Neural cell (in vitro differentiated cells): ENCODE results near the gene CAPN5. TPM values are rescaled to one million over a fixed set of nuclear protein-coding genes. Genes with fewer than 3 reads are reported as not detected.

Source experiments
- H2AFZ ChIP-seq: fragments of 200-600, 300-800 bp; sonication (generic), shearing (Covaris generic); 2 replicates; pipeline ENCODE4 v1.6.0; 2014; ENCODE audit warnings: low read depth, mild to moderate bottlenecking, antibody characterized with exemption, low read length, moderate library complexity
- H3F3A ChIP-seq: fragments of 200-600 bp; shearing (Covaris generic); 2 replicates; pipeline ENCODE4 v1.6.1; 2016; ENCODE audit warnings: mild to moderate bottlenecking, moderate library complexity, mixed read lengths, antibody characterized with exemption, low read length; ENCODE audit not compliant: insufficient read depth, poor library complexity, severe bottlenecking
- H3K27ac ChIP-seq: fragments of 200-600, 300-800 bp; sonication (generic), shearing (Covaris generic); 2 replicates; pipeline ENCODE4 v1.5.1; 2014; ENCODE audit warnings: mild to moderate bottlenecking, low read length, moderate library complexity
- H3K27me3 ChIP-seq: fragments of 300-800, 200-600 bp; sonication (generic), shearing (Covaris generic); 2 replicates; pipeline ENCODE4 v1.6.0; 2014; ENCODE audit warnings: mild to moderate bottlenecking, low read depth, low read length, moderate library complexity; ENCODE audit not compliant: insufficient read depth
- H3K36me3 ChIP-seq: fragments of 300-800, 200-600 bp; sonication (generic), shearing (Covaris generic); 2 replicates; pipeline ENCODE4 v1.5.1; 2014; ENCODE audit warnings: mild to moderate bottlenecking, antibody characterized with exemption, low read length, moderate library complexity; ENCODE audit not compliant: insufficient read depth
- H3K4me2 ChIP-seq: fragments of 300-800, 200-600 bp; sonication (generic), shearing (Covaris generic); 2 replicates; pipeline ENCODE4 v1.6.0; 2014; ENCODE audit warnings: mild to moderate bottlenecking, low read length
- H3K4me3 ChIP-seq: fragments of 300-800, 200-600 bp; sonication (generic), shearing (Covaris generic); 2 replicates; pipeline ENCODE4 v1.5.1; 2014; ENCODE audit warnings: mild to moderate bottlenecking, low read length, moderate library complexity
- H3K79me2 ChIP-seq: fragments of 200-600 bp; shearing (Covaris generic); replicated peaks from 2 replicates; pipeline ENCODE4 v1.6.0; 2014; ENCODE audit warnings: mild to moderate bottlenecking, low read length, moderate library complexity; ENCODE audit not compliant: insufficient read depth
- H3K9ac ChIP-seq: fragments of 300-800, 200-600 bp; sonication (generic), shearing (Covaris generic); 2 replicates; pipeline ENCODE4 v1.6.1; 2016; ENCODE audit warnings: mild to moderate bottlenecking, low read length, mixed read lengths
- H3K9me2 ChIP-seq: fragments of 200-600 bp; shearing (Covaris generic); 2 replicates; pipeline ENCODE4 v1.6.1; 2016; ENCODE audit warnings: mild to moderate bottlenecking, low read length, mixed read lengths; ENCODE audit not compliant: insufficient read depth
- H3K9me3 ChIP-seq: fragments of 200-600, 300-800 bp; sonication (generic), shearing (Covaris generic); 2 replicates; pipeline ENCODE4 v1.6.1; 2016; ENCODE audit warnings: mild to moderate bottlenecking, mixed run types, low read length, moderate library complexity, mixed read lengths
- H4K20me1 ChIP-seq: fragments of 200-600 bp; shearing (Covaris generic); 2 replicates; pipeline ENCODE4 v1.6.1; 2016; ENCODE audit warnings: mild to moderate bottlenecking, mixed run types; ENCODE audit not compliant: insufficient read depth
- CTCF ChIP-seq: fragments of 450-650 bp; IDR thresholded peaks from 2 replicates; pipeline ENCODE4 v1.5.1; 2014; ENCODE audit warnings: antibody characterized with exemption, mild to moderate bottlenecking, moderate library complexity; ENCODE audit not compliant: poor library complexity, severe bottlenecking
- EP300 ChIP-seq: fragments of 450-650 bp; conservative IDR thresholded peaks from 2 replicates; pipeline ENCODE4 v1.6.1; 2014; ENCODE audit warnings: antibody characterized with exemption, mild to moderate bottlenecking, moderate library complexity; ENCODE audit not compliant: poor library complexity, severe bottlenecking
- EZH2 ChIP-seq: fragments of 200-600, 300-800 bp; shearing (Covaris generic), sonication (generic); IDR thresholded peaks from 2 replicates; pipeline ENCODE4 v1.6.1; 2014; ENCODE audit warnings: antibody characterized with exemption, low read length, borderline replicate concordance, mild to moderate bottlenecking; ENCODE audit not compliant: insufficient read depth, poor library complexity, severe bottlenecking
- MXI1 ChIP-seq: fragments of 450-650 bp; conservative IDR thresholded peaks from 2 replicates; pipeline ENCODE4 v1.6.1; 2014; ENCODE audit warnings: antibody characterized with exemption, mild to moderate bottlenecking; ENCODE audit not compliant: poor library complexity, severe bottlenecking
- POLR2AphosphoS5 ChIP-seq: IDR thresholded peaks from 2 replicates; pipeline ENCODE4 v1.6.1; 2012
- RAD21 ChIP-seq: fragments of 450-650 bp; conservative IDR thresholded peaks from 2 replicates; pipeline ENCODE4 v1.6.1; 2014; ENCODE audit warnings: antibody characterized with exemption, mild to moderate bottlenecking, moderate library complexity
- REST ChIP-seq: IDR thresholded peaks from 2 replicates; pipeline ENCODE4 v1.6.1; 2012; ENCODE audit warnings: borderline replicate concordance
- SMC3 ChIP-seq: fragments of 450-650 bp; conservative IDR thresholded peaks from 2 replicates; pipeline ENCODE4 v1.6.1; 2014; ENCODE audit warnings: antibody characterized with exemption, mild to moderate bottlenecking, moderate library complexity; ENCODE audit not compliant: poor library complexity
- TAF1 ChIP-seq: IDR thresholded peaks from 2 replicates; pipeline ENCODE4 v1.6.1; 2012; ENCODE audit warnings: low read depth
- polyA plus RNA-seq: library from polyadenylated mRNA; depleted of rRNA; stranded (reverse); fragments of >200 nt; gene quantifications from 2 replicates; pipeline ENCODE4 v1.2.3, GENCODE V29; 2014

Gene CAPN5
- polyA plus RNA-seq, 1 donor from 2014 or later: 20.5 TPM

DNA sequence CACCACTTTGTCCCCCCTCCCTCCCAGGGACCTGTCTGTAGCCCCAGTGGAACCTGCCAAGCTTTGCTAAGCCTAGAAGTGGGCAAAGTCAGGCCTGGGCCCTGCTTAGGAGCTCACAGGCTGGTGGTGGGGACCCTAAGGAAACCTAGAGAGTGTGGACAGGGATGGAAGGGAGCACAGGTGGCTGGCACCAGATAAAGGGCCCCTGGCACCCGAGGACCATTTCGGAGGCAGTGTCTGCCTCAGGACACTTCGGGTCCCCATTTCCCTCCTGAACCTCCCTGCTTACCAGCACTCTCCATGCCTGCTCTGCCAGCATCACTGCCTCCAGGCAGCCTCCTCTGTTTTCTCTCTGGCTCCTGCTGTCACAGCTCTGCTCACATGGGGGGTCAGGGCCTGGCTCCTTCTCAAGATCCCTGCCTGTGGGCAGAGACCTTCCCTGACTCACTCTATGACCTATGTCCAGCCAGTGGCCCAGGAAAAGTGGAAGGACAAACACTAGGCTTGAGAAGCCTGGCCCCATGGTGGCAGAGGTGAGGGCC lies 22.3 kb downstream of the CAPN5 start:
- TF ChIP-seq CTCF: no peak
- TF ChIP-seq SMC3: no peak
- TF ChIP-seq MXI1: no peak
- TF ChIP-seq POLR2AphosphoS5: no peak
- TF ChIP-seq TAF1: no peak
- no peak for TF ChIP-seq EP300
- no peak for TF ChIP-seq RAD21
- TF ChIP-seq REST: no peak
- no peak for TF ChIP-seq EZH2
- no peaks in the 10 kb centered on the region for H4K20me1 ChIP-seq
- H3K9me2 ChIP-seq: no peaks in the 10 kb centered on the region
- H3K36me3 ChIP-seq: no peaks in the 10 kb centered on the region
- H3K27ac ChIP-seq: no peak overlapping the region
- no peak overlapping the region for H3K4me3 ChIP-seq
- no peak overlapping the region for H3K9ac ChIP-seq
- no peaks in the 10 kb centered on the region for H3F3A ChIP-seq
- H3K27me3 ChIP-seq: no peaks in the 10 kb centered on the region
- no peak overlapping the region for H2AFZ ChIP-seq
- no peak overlapping the region for H3K4me2 ChIP-seq
- no peaks in the 10 kb centered on the region for H3K9me3 ChIP-seq
- no peaks in the 10 kb centered on the region for H3K79me2 ChIP-seq

DNA sequence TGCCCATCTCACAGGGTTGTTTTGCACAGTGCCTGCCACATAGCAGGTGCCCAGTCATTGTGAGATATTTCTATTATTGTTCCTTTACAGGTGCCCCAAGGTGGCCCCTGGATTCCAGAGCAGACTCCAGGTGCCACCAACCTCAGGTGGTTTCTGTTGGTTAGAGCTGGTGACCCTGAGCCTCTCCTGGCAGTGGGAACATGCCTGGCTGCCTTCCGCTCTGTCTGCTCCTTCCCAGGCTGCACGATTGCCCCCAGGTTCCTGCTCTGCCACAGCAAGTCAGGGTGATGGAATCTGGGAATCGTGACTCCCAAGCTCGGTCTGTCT lies 23.2 kb downstream of the CAPN5 start:
- Histone ChIP-seq H3K27ac (no peak overlapping the region), H4K20me1 (no peaks in the 10 kb centered on the region), H3K4me2 (no peak overlapping the region), H3K9me2 (no peaks in the 10 kb centered on the region), H3K36me3 (no peaks in the 10 kb centered on the region), H3K4me3 (no peak overlapping the region), H3K9ac (no peak overlapping the region), H3F3A (no peaks in the 10 kb centered on the region), H3K27me3 (no peaks in the 10 kb centered on the region), H3K79me2 (no peaks in the 10 kb centered on the region), H3K9me3 (no peaks in the 10 kb centered on the region), H2AFZ (no peak overlapping the region)
- no peak for TF ChIP-seq REST
- TF ChIP-seq RAD21: no peak
- TF ChIP-seq TAF1: no peak
- TF ChIP-seq SMC3: no peak
